ENCODE measurements around the gene KRT73.

DNA sequence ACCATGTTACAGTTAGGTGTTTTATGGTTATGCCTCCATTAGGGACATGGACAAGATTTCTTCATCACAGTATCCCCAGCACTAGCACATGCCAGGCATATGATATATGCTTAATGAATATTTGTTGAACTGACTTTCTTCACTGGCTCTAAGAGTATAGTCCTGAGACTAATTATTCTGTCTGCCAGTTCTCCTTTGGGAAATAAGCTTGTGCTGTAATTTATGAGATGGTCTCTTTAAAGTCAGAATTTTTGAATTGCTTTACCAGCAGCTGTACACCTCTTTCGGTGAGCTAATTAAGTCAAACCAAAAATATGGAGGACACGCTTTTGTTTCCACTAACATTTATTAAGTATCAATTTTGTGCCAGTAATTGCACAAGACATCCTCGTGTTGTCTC, 12.3 kb downstream of the KRT73 start:
- TF ChIP-seq, protein P1, sequence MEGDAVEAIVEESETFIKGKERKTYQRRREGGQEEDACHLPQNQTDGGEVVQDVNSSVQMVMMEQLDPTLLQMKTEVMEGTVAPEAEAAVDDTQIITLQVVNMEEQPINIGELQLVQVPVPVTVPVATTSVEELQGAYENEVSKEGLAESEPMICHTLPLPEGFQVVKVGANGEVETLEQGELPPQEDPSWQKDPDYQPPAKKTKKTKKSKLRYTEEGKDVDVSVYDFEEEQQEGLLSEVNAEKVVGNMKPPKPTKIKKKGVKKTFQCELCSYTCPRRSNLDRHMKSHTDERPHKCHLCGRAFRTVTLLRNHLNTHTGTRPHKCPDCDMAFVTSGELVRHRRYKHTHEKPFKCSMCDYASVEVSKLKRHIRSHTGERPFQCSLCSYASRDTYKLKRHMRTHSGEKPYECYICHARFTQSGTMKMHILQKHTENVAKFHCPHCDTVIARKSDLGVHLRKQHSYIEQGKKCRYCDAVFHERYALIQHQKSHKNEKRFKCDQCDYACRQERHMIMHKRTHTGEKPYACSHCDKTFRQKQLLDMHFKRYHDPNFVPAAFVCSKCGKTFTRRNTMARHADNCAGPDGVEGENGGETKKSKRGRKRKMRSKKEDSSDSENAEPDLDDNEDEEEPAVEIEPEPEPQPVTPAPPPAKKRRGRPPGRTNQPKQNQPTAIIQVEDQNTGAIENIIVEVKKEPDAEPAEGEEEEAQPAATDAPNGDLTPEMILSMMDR (IDR thresholded peaks at IDR 0.05), result no peak
- no peak for TF ChIP-seq POLR2AphosphoS5 (IDR thresholded peaks at IDR 0.05)
- no peak for TF ChIP-seq POLR2A (IDR thresholded peaks at IDR 0.05)
